Ishikawa (cell line): ENCODE results near the gene EPOP.

Experiments used
- CEBPB ChIP-seq: IDR thresholded peaks from 2 replicates; pipeline ENCODE4 v1.6.1; 2012
- CREB1 ChIP-seq: IDR thresholded peaks from 2 replicates; pipeline ENCODE4 v1.6.1; 2012; ENCODE audit warnings: low read depth
- EGR1 ChIP-seq: IDR thresholded peaks from 2 replicates; pipeline ENCODE4 v1.6.1; 2012
- EP300 ChIP-seq: IDR thresholded peaks from 2 replicates; pipeline ENCODE4 v1.6.1; 2012; ENCODE audit warnings: borderline replicate concordance
- FOXM1 ChIP-seq: IDR thresholded peaks from 2 replicates; pipeline ENCODE4 v1.6.1; 2012; ENCODE audit warnings: low read depth, borderline replicate concordance
- NFIC ChIP-seq: IDR thresholded peaks from 2 replicates; pipeline ENCODE4 v1.6.1; 2012
- RAD21 ChIP-seq: IDR thresholded peaks from 2 replicates; pipeline ENCODE4 v1.6.1; 2012; ENCODE audit warnings: low read depth
- REST ChIP-seq: IDR thresholded peaks from 2 replicates; pipeline ENCODE4 v1.6.1; 2012; ENCODE audit warnings: low read depth, mild to moderate bottlenecking
- TAF1 ChIP-seq: IDR thresholded peaks from 2 replicates; pipeline ENCODE4 v1.6.1; 2012; ENCODE audit warnings: low read depth, mild to moderate bottlenecking
- TCF12 ChIP-seq: IDR thresholded peaks from 2 replicates; pipeline ENCODE4 v1.6.1; 2012; ENCODE audit warnings: low read depth
- TEAD4 ChIP-seq: IDR thresholded peaks from 2 replicates; pipeline ENCODE4 v1.6.1; 2012
- YY1 ChIP-seq: IDR thresholded peaks from 2 replicates; pipeline ENCODE4 v1.6.1; 2012; ENCODE audit warnings: low read depth
- ZBTB7A ChIP-seq: IDR thresholded peaks from 2 replicates; pipeline ENCODE4 v1.6.1; 2012; ENCODE audit warnings: low read depth
- TF ChIP-seq, protein P1 (sequence below): IDR thresholded peaks from 2 replicates; pipeline ENCODE4 v1.6.1; 2012
- TF ChIP-seq, protein P2 (sequence below): IDR thresholded peaks from 2 replicates; pipeline ENCODE4 v1.6.1; 2012

The EPOP gene

DNA sequence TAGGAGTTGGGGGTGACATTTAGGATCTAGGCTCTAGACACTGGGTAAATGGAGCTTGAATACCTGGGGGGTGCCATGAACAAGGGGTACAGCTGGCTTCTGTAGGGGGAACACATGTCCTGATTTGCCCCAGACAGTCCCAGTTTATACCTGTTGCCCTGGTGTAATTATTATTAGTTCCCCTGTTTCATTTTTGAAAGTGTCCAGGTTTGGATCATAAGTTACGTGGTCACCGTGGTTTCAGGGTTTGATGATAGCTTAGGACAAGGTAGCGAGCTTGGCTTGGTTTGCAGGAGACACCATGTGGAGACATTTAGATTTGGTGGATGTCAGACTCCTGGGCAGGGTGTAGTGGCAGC is 35.8 kb upstream of the EPOP start:
- TF ChIP-seq FOXM1 (no peak), YY1 (no peak), REST (no peak), RAD21 (no peak), ZBTB7A (no peak), NFIC (no peak), CEBPB (no peak), EP300 (no peak), TAF1 (no peak), CREB1 (no peak), EGR1 (no peak), TEAD4 (no peak), TCF12 (no peak)
- TF ChIP-seq, protein P1, sequence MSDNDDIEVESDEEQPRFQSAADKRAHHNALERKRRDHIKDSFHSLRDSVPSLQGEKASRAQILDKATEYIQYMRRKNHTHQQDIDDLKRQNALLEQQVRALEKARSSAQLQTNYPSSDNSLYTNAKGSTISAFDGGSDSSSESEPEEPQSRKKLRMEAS, result no peak
- TF ChIP-seq, protein P2, sequence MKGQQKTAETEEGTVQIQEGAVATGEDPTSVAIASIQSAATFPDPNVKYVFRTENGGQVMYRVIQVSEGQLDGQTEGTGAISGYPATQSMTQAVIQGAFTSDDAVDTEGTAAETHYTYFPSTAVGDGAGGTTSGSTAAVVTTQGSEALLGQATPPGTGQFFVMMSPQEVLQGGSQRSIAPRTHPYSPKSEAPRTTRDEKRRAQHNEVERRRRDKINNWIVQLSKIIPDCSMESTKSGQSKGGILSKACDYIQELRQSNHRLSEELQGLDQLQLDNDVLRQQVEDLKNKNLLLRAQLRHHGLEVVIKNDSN, result no peak

- TF ChIP-seq CEBPB, result no peak
- no peak for TF ChIP-seq TCF12
- no peak for TF ChIP-seq FOXM1
- no peak for TF ChIP-seq EGR1
- no peak for TF ChIP-seq NFIC
- no peak for TF ChIP-seq REST
- TF ChIP-seq RAD21, result no peak
- TF ChIP-seq, protein P1, result no peak
- no peak for TF ChIP-seq ZBTB7A
- TF ChIP-seq, protein P2, result no peak
- TF ChIP-seq CREB1, result no peak
- TF ChIP-seq YY1, result no peak
- no peak for TF ChIP-seq EP300
These were observed 35.3 kb upstream of the EPOP start for GRCh38 chr17:38709864-38710603.

- TF ChIP-seq, protein P2, result no peak
- TF ChIP-seq, protein P1, result no peak
- TF ChIP-seq EP300 (no peak), ZBTB7A (no peak), EGR1 (no peak), RAD21 (no peak), FOXM1 (no peak), NFIC (no peak)
These were observed 34.5 kb upstream of the EPOP start for GRCh38 chr17:38709104-38709820.

- peak; percentile 47; the same call in 1 of the 2 replicates for TF ChIP-seq FOXM1
- no peak for TF ChIP-seq TAF1
- TF ChIP-seq, protein P2, result peak; percentile 52; the same call in 1 of the 2 replicates
- TF ChIP-seq TCF12, result peak; percentile 73; the same call in 1 of the 2 replicates
- TF ChIP-seq, protein P1, result peak; percentile 82
- TF ChIP-seq YY1, result no peak
- TF ChIP-seq EGR1, result no peak
- peak; percentile 62; the same call in 1 of the 2 replicates for TF ChIP-seq EP300
- no peak for TF ChIP-seq CREB1
- TF ChIP-seq ZBTB7A, result no peak; the same call in 1 of the 2 replicates
These were observed 33.1 kb upstream of the EPOP start for GRCh38 chr17:38707678-38708351.
